Activated naive CD4-positive, alpha-beta T cell treated with anti-CD3 and anti-CD28 coated beads, Interleukin-2, amount 10 ng/mL, durations not matched to agents 7 days and 5 days (primary cell): ENCODE data around the gene CDK15.
"Not testable (repeated sequence)": the region's sequence is repeated elsewhere in the genome, so short reads cannot be mapped to it uniquely, and the experiment has no call there.

ENCODE experiments used
- CTCF ChIA-PET: fragments of 350-600 bp; sonication (Branson Sonifier 250); formaldehyde crosslinking; loops from one replicate; lab custom pipeline; 2021; ENCODE audit warnings: antibody characterized with exemption; lab: Charles Lee
- DNase-seq: peaks from one replicate; pipeline ENCODE4 v3.0.0-alpha.2; 2020
- H3K27ac Mint-ChIP-seq: one replicate; pipeline ENCODE4 v1.8.0; 2021; ENCODE audit warnings: mild to moderate bottlenecking, moderate library complexity, mixed read lengths
- H3K27me3 Mint-ChIP-seq: one replicate; pipeline ENCODE4 v1.8.0; 2021; ENCODE audit warnings: mild to moderate bottlenecking, mixed read lengths
- H3K36me3 Mint-ChIP-seq: one replicate; pipeline ENCODE4 v1.8.0; 2021; ENCODE audit warnings: mixed read lengths
- H3K4me1 Mint-ChIP-seq: one replicate; pipeline ENCODE4 v1.8.0; 2021; ENCODE audit warnings: mixed read lengths
- H3K4me3 Mint-ChIP-seq: one replicate; pipeline ENCODE4 v1.8.0; 2021; ENCODE audit warnings: mild to moderate bottlenecking, moderate library complexity, mixed read lengths
- H3K9me3 Mint-ChIP-seq: one replicate; pipeline ENCODE4 v1.8.0; 2021; ENCODE audit warnings: mixed read lengths

Gene CDK15

GRCh38 chr2:201796478-201796865 is 9.9 kb upstream of the CDK15 start:
- Mint-ChIP-seq H3K27me3 (peaks cover 7% of the 10 kb centered on the region), H3K4me3 (no peak overlapping the region), H3K36me3 (no peaks in the 10 kb centered on the region), H3K9me3 (no peaks in the 10 kb centered on the region), H3K4me1 (no peaks in the 10 kb centered on the region), H3K27ac (no peak overlapping the region)
- CTCF ChIA-PET = interaction anchor here (0.7 to 0.8 kb wide), 2 partner anchors 12 to 64 kb away, joined by 3 read pairs; no protein-coding TSS in a partner anchor
- no peak for DNase-seq

GRCh38 chr2:201797175-201797840 is 9.0 kb upstream of the CDK15 start:
- no peaks in the 10 kb centered on the region for H3K4me1 Mint-ChIP-seq
- H3K27ac Mint-ChIP-seq = no peak overlapping the region
- no peak for DNase-seq
- no peak overlapping the region for H3K4me3 Mint-ChIP-seq
- peaks cover 7% of the 10 kb centered on the region for H3K27me3 Mint-ChIP-seq
- CTCF ChIA-PET = interaction anchor here (0.7 to 0.8 kb wide), 2 partner anchors 13 to 64 kb away, joined by 3 read pairs; no protein-coding TSS in a partner anchor
- no peaks in the 10 kb centered on the region for H3K36me3 Mint-ChIP-seq
- no peaks in the 10 kb centered on the region for H3K9me3 Mint-ChIP-seq

GRCh38 chr2:201798252-201798913 is 8.0 kb upstream of the CDK15 start:
- CTCF ChIA-PET = no interaction called here
- no peak overlapping the region for H3K4me3 Mint-ChIP-seq
- no peaks in the 10 kb centered on the region for H3K36me3 Mint-ChIP-seq
- H3K27me3 Mint-ChIP-seq = peaks cover 7% of the 10 kb centered on the region
- DNase-seq = no peak
- H3K9me3 Mint-ChIP-seq = no peaks in the 10 kb centered on the region
- H3K27ac Mint-ChIP-seq = no peak overlapping the region
- no peaks in the 10 kb centered on the region for H3K4me1 Mint-ChIP-seq

GRCh38 chr2:201798914-201799285 is 7.4 kb upstream of the CDK15 start:
- H3K4me3 Mint-ChIP-seq, H3K27ac Mint-ChIP-seq, DNase-seq, CTCF ChIA-PET, H3K36me3 Mint-ChIP-seq, H3K4me1 Mint-ChIP-seq, H3K9me3 Mint-ChIP-seq: not testable (repeated sequence)
- peaks cover 11% of the 10 kb centered on the region for H3K27me3 Mint-ChIP-seq

GRCh38 chr2:201807452-201807999 is 1.2 kb downstream of the CDK15 start:
- H3K9me3 Mint-ChIP-seq = no peaks in the 10 kb centered on the region
- CTCF ChIA-PET = interaction anchor here (0.5 kb wide), 1 partner anchor 60 kb away, joined by 3 read pairs; no protein-coding TSS in a partner anchor
- H3K4me3 Mint-ChIP-seq = no peak overlapping the region
- no peak overlapping the region for H3K27ac Mint-ChIP-seq
- H3K4me1 Mint-ChIP-seq = no peaks in the 10 kb centered on the region
- DNase-seq = no peak
- no peaks in the 10 kb centered on the region for H3K36me3 Mint-ChIP-seq
- H3K27me3 Mint-ChIP-seq = peaks cover 41% of the 10 kb centered on the region

GRCh38 chr2:201808027-201808426 is 1.7 kb downstream of the CDK15 start:
- Mint-ChIP-seq H3K27me3 (peaks cover 41% of the 10 kb centered on the region), H3K4me3 (no peak overlapping the region), H3K4me1 (no peaks in the 10 kb centered on the region), H3K27ac (no peak overlapping the region), H3K9me3 (no peaks in the 10 kb centered on the region), H3K36me3 (no peaks in the 10 kb centered on the region)
- DNase-seq = no peak
- CTCF ChIA-PET = interaction anchor here (0.5 kb wide), 1 partner anchor 61 kb away, joined by 3 read pairs; no protein-coding TSS in a partner anchor

- CTCF ChIA-PET = no interaction called here
- no peak overlapping the region for H3K27ac Mint-ChIP-seq
- H3K36me3 Mint-ChIP-seq = no peaks in the 10 kb centered on the region
Observed at GRCh38 chr2:201809633-201810032, 3.3 kb downstream of the CDK15 start.

GRCh38 chr2:201810604-201811003 is 4.3 kb downstream of the CDK15 start:
- H3K9me3 Mint-ChIP-seq, H3K27ac Mint-ChIP-seq, H3K36me3 Mint-ChIP-seq, DNase-seq, H3K4me3 Mint-ChIP-seq, CTCF ChIA-PET, H3K4me1 Mint-ChIP-seq: not testable (repeated sequence)
- peaks cover 27% of the 10 kb centered on the region for H3K27me3 Mint-ChIP-seq

More at GRCh38 chr2:201809633-201810032, 3.3 kb downstream of the CDK15 start:
- no peaks in the 10 kb centered on the region for H3K4me1 Mint-ChIP-seq
- H3K9me3 Mint-ChIP-seq = no peaks in the 10 kb centered on the region
- H3K27me3 Mint-ChIP-seq = peaks cover 32% of the 10 kb centered on the region
- no peak overlapping the region for H3K4me3 Mint-ChIP-seq
- no peak for DNase-seq

- CTCF ChIA-PET = no interaction called here
- DNase-seq = no peak
- Mint-ChIP-seq H3K27me3 (peaks cover 14% of the 10 kb centered on the region), H3K9me3 (no peaks in the 10 kb centered on the region), H3K4me1 (no peaks in the 10 kb centered on the region), H3K4me3 (no peak overlapping the region), H3K27ac (no peak overlapping the region), H3K36me3 (no peaks in the 10 kb centered on the region)
Observed at GRCh38 chr2:201813996-201814760, 7.8 kb downstream of the CDK15 start.

- no peak overlapping the region for H3K27ac Mint-ChIP-seq
- H3K4me1 Mint-ChIP-seq = no peaks in the 10 kb centered on the region
- H3K9me3 Mint-ChIP-seq = no peaks in the 10 kb centered on the region
- H3K36me3 Mint-ChIP-seq = no peaks in the 10 kb centered on the region
- CTCF ChIA-PET = no interaction called here
- no peak overlapping the region for H3K4me3 Mint-ChIP-seq
- DNase-seq = no peak
- H3K27me3 Mint-ChIP-seq = peaks cover 18% of the 10 kb centered on the region
Observed at GRCh38 chr2:201816657-201817575, 10.6 kb downstream of the CDK15 start.

- H3K27me3 Mint-ChIP-seq = peaks cover 22% of the 10 kb centered on the region
- no peaks in the 10 kb centered on the region for H3K4me1 Mint-ChIP-seq
- CTCF ChIA-PET = no interaction called here
- H3K36me3 Mint-ChIP-seq = no peaks in the 10 kb centered on the region
- H3K4me3 Mint-ChIP-seq = no peak overlapping the region
- no peak overlapping the region for H3K27ac Mint-ChIP-seq
- DNase-seq = no peak
- H3K9me3 Mint-ChIP-seq = no peaks in the 10 kb centered on the region
Observed at GRCh38 chr2:201820383-201821007, 14.2 kb downstream of the CDK15 start.

- no peak for DNase-seq
- CTCF ChIA-PET = no interaction called here
- H3K4me3 Mint-ChIP-seq = no peak overlapping the region
- H3K27ac Mint-ChIP-seq = no peak overlapping the region
- no peaks in the 10 kb centered on the region for H3K9me3 Mint-ChIP-seq
- H3K27me3 Mint-ChIP-seq = peaks cover 22% of the 10 kb centered on the region
- H3K4me1 Mint-ChIP-seq = no peaks in the 10 kb centered on the region
- no peaks in the 10 kb centered on the region for H3K36me3 Mint-ChIP-seq
Observed at GRCh38 chr2:201821080-201821479, 14.7 kb downstream of the CDK15 start.

GRCh38 chr2:201824212-201824611 is 17.9 kb downstream of the CDK15 start:
- H3K36me3 Mint-ChIP-seq = no peaks in the 10 kb centered on the region
- no peaks in the 10 kb centered on the region for H3K4me1 Mint-ChIP-seq
- no peak overlapping the region for H3K27ac Mint-ChIP-seq
- H3K27me3 Mint-ChIP-seq = peaks cover 13% of the 10 kb centered on the region
- H3K9me3 Mint-ChIP-seq = no peaks in the 10 kb centered on the region
- CTCF ChIA-PET = interaction anchor here (0.6 kb wide), 1 partner anchor 645 kb away, joined by 3 read pairs; no protein-coding TSS in a partner anchor
- H3K4me3 Mint-ChIP-seq = no peak overlapping the region
- DNase-seq = no peak
